ENCODE data around the gene PRKCE. TPM values are rescaled to one million over a fixed set of nuclear protein-coding genes. Genes with fewer than 3 reads are reported as not detected.

The PRKCE gene
- total and polyA plus RNA-seq, 2 donors (not counting 1 experiment from before 2014, with no cell fraction given), result 23.6 to 271 TPM

DNA sequence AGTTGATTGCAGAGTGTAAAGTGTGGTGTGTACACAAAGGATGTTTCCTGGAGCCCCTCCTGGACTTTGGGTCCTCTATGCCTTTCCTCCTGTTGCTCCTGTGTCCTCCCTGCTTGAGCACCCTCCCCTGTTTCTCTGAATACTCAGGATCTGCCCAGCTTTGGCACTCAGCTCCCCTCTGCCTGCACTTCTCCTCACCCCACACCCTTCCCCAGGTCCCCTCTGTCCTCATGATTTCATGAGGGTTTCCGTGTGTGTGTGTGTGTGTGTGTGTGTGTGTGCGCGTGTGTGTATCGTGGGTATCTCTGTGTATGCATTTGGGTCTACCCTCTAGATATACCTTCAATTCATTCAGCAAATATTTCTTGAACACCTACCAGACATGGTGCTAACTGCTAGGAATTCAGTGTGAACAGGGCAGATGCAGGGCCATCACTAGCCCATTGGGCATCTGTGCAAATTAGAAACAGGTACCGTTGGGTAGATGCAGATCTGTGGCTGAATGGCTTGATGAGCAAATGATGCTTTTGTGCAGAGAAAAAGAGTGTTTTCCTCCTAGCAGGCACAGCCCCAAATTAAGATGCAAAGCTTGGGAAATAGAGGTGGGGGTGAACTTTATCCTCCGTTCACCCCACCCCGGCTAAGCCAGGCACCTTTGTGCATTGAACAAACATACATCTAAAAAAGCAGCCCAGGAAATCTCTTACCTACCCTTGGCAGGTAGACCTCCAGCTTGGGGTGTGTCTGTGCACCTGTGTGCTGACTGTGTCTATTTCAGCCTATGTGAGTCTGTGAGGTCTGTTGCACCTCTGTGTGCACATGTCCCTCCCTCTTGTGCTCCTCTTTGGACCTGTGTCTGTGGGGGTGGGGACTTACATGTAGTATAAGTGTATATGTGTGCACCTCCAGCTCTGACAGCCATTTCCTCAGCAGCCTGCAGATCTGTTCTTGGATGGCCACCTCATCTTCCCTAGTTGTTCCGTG is 585.7 kb downstream of the PRKCE start:
- H3K4me3 Mint-ChIP-seq, result no peak overlapping the region
- peaks cover 3% of the 10 kb centered on the region for H3K27me3 Mint-ChIP-seq
- Histone ChIP-seq H2AFZ (ENCODE audit: insufficient read depth, low read depth, low read length, poor library complexity, severe bottlenecking) (no peak overlapping the region), H3K4me2 (replicated peaks; ENCODE audit: low read depth, low read length, poor library complexity, severe bottlenecking) (no peak overlapping the region), H3K4me1 (ENCODE audit: control insufficient read depth in 2 of 2, insufficient read depth in 2 of 2, low read length in 2 of 2) (no peaks in the 10 kb centered on the region), H3K9me3 (ENCODE audit: control extremely low read depth in 1 of 3, control insufficient read depth in 2 of 3, insufficient read depth in 1 of 3, low read length in 2 of 3) (no peaks in the 10 kb centered on the region), H3K4me3 (ENCODE audit: control extremely low read depth in 1 of 5, extremely low read depth in 1 of 5, insufficient read depth in 1 of 5, low read depth in 2 of 5, low read length in 4 of 5) (no peak overlapping the region), H3K36me3 (replicated peaks in 1 of 2; ENCODE audit: control extremely low read depth in 1 of 2, control insufficient read depth in 1 of 2, extremely low read depth in 1 of 2, insufficient read depth in 2 of 2, low read length in 1 of 2) (no peaks in the 10 kb centered on the region), H3K79me2 (ENCODE audit: control insufficient read depth, insufficient read depth, low read length) (no peaks in the 10 kb centered on the region), H3K9ac (ENCODE audit: low read length) (no peak overlapping the region), H3K27me3 (replicated peaks in 1 of 4; ENCODE audit: control extremely low read depth in 1 of 4, control insufficient read depth in 3 of 4, insufficient read depth in 4 of 4, low read length in 3 of 4) (peaks cover 0 to 3% (median 0%) of the 10 kb centered on the region in 4 experiments), H3K27ac (ENCODE audit: low read length in 2 of 2) (no peak overlapping the region), H4K20me1 (ENCODE audit: control insufficient read depth, insufficient read depth, low read length, poor library complexity, severe bottlenecking) (no peaks in the 10 kb centered on the region)
- no peak overlapping the region for H3K27ac Mint-ChIP-seq
- intact Hi-C loops (cut with micrococcal nuclease), result no loop called here
- 95% methylated on average over 2 of the region's 8 CpGs for whole genome bisulfite sequencing (ENCODE audit: insufficient coverage)
- ATAC-seq (ENCODE audit: low read depth), result no peak
- ChIA-PET CTCF (interaction anchor here (0.6 kb wide), 1 partner anchor 438 kb away, joined by 3 read pairs; no protein-coding TSS in a partner anchor), POLR2A (no interaction called here)
- DNase-seq, result no peak
- H3K9me3 Mint-ChIP-seq (ENCODE audit: insufficient read depth), result no peaks in the 10 kb centered on the region
- TF ChIP-seq EZH2 (IDR thresholded peaks at IDR 0.05; ENCODE audit: borderline replicate concordance, insufficient read depth, low read depth, low read length, poor library complexity, severe bottlenecking), result no peak
- TF ChIP-seq, protein P1, sequence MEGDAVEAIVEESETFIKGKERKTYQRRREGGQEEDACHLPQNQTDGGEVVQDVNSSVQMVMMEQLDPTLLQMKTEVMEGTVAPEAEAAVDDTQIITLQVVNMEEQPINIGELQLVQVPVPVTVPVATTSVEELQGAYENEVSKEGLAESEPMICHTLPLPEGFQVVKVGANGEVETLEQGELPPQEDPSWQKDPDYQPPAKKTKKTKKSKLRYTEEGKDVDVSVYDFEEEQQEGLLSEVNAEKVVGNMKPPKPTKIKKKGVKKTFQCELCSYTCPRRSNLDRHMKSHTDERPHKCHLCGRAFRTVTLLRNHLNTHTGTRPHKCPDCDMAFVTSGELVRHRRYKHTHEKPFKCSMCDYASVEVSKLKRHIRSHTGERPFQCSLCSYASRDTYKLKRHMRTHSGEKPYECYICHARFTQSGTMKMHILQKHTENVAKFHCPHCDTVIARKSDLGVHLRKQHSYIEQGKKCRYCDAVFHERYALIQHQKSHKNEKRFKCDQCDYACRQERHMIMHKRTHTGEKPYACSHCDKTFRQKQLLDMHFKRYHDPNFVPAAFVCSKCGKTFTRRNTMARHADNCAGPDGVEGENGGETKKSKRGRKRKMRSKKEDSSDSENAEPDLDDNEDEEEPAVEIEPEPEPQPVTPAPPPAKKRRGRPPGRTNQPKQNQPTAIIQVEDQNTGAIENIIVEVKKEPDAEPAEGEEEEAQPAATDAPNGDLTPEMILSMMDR (IDR thresholded peaks at IDR 0.05), result no peak
- no peaks in the 10 kb centered on the region for H3K4me1 Mint-ChIP-seq

Other genes with a start within 250 kb of the PRKCE start
- 27.1 and 27.6 TPM in 2 replicates for gene SRBD1, start 40.4 kb upstream of the PRKCE start, total RNA-seq
- 6.2 and 11.3 TPM in 2 replicates for gene SRBD1, start 40.4 kb upstream of the PRKCE start, polyA plus RNA-seq